ENCODE data around the gene LY86. TPM values are rescaled to one million over a fixed set of nuclear protein-coding genes. Genes with fewer than 3 reads are reported as not detected.

The LY86 gene
- total RNA-seq, 2 donors from 2014 or later: 1.9 to 2.4 TPM

DNA sequence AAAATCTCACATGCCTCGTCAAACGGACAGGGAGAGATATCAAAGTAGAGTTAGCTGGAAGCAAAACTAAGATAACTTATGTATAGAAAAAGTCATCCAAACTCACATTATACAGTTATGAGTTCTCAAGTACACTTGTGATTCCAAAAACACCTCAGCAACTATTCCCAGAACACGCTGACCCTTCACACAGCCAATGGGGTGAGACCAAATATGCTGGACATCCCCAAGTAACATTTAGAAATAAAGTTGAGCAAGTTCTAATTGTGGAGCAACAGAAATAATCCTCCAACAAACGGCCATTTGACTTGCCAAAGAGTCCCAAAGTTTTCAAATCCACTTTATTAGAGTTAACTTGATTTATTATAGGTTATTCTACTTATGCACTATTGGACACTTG lies 52.4 kb downstream of the LY86 start:
- intact Hi-C loops (cut with DNase I): no loop called here
- ATAC-seq: peak in 1 of 2 donors; percentile 79
- no peak for DNase-seq

DNA sequence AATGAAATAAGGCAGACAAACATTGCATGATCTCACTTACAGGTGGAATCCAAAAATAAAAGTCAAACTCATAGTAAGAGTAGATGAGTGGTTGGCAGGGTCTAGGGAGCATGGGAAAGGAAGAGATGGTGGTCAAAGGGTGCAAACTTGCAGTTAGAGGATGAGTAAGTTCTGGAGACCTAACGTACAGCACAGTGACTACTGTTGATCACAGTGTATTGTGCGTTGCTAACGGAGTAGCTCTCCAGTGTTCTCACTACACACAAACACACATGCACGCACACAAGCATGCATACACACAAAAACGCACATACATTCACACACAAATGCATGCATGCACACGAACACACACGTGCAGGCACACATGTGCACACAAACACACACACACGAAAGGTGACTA lies 54.9 kb downstream of the LY86 start:
- no peak for DNase-seq
- intact Hi-C loops (cut with DNase I): no loop called here

DNA sequence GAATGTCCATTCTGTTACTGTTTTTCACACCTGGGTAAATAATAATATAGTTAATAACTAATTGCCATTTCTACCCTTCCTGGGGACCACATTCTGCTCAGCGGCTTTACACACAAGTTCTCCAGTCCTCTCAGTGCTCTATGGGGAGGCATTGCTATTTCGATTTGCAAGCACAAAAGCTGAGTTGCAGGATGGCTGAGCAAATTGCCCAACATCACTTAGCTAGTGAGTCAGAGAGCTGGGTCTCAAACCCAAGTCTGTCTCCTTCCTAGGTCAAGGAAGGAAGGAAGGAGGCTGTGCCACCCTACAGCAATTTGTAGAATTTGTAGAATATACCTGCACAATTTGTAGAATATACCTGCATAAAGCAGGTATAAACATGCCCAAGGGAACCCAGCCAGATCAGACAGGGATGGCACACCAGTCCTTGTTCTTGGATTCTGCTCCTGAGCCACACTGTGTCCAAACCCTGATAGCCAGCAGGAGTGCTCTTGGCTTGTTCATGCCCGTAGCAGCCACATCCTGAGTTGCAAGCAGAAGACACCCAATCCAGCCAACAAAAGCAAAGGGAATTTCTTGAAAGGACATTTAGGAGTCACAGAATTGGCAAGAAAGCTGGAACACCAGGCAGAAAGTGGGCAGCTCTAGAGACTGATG lies 56.9 kb downstream of the LY86 start:
- no peak for DNase-seq
- ATAC-seq: no peak
- intact Hi-C loops (cut with DNase I): no loop called here

More for the DNA sequence above, 54.9 kb downstream of the LY86 start:
- ATAC-seq: no peak

DNA sequence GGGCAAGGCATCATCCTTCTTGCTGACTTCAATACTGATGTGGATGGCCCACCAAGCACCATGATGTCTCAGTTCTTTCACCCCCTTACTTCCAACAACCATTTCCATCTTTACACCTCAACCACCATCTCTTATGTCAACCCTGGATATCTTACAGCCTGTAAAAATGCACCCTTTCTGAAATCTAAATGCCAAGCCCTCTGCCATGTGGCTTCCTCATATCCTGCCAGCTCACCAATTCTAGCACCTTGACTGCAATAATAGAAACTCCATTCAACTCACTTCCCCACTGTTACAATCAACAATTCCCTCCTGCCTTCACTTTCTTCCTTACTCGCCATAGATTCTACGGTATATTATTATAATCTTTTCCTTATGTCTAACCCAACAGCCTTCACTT lies 57.9 kb downstream of the LY86 start:
- intact Hi-C loops (cut with DNase I): no loop called here
- no peak for DNase-seq
- ATAC-seq: no peak

DNA sequence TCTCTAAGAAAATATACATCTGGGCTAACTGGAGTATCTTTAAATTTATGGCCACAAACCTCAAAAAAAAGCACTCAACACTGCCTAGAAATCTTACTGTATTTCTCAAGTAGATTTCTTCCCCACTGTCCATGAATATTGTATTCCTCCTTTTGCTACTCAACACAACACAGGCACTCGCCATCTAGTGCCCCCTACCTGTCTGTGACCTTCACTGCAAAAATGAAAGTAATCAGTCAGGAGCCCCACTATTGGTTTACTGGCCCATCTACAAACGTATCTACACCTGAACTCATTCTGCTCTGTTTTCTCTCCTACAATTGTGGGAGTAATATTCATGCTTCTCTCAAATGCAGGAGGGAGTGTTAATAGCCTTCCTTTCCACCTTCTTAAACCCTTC lies 58.3 kb downstream of the LY86 start:
- ATAC-seq (no peak), DNase-seq (no peak)
- intact Hi-C loops (cut with DNase I): no loop called here

DNA sequence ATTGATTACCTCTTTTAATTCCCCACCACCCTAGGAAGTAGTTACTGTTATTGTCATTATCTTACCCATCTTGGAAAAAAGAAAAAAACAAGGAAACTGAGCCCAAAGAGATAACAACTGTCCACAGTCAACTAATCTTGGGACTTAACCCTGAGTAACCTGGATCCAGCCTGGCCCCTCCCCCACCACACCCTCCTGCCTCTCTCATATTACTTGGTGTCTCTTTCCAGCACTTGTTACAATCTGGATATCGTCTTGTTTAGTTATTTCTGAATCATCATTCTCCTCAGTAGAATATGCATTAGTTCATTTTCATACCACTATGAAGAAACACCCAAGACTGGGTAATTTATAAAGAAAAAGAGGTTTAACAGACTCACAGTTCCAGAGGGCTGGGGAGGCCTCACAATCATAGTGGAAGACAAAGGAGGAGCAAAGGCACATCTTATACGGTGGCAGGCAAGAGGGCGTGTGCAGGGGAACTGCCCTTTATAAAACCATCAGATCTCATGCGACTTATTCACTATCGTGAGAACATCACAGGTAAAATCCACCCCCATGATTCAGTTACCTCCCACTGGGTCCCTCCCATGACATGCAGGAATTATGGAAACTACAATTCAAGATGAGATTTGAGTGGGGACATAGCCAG lies 60.3 kb downstream of the LY86 start:
- ATAC-seq (no peak), DNase-seq (no peak)
- intact Hi-C loops (cut with DNase I): no loop called here

DNA sequence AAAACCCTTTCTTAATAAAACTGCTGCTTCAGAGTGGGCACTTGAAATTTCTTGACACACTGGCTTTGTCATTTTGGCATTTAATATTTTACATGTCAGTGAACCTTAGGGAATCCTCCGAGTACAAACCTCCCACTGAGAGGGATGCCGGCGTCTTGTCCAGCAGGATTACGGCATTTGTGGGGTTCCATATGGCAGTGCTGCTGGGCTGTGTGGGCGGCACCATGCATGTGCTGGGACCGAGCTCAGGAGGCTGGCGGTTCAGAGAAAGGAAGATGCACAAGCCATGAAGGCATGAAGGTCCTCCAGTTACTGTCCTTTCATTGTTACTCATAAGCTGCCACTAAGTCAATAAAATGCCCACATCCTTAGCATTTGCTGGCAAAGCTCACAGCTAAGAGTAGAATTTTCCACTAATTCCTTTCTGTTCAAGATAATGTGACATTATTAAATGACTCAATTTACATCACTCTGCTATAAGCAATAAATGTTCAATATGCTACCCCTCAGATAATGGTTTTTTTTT lies 61.4 kb downstream of the LY86 start:
- no peak for DNase-seq
- intact Hi-C loops (cut with DNase I): loop anchor here in 1 of 2 donors (5.0 to 10.0 kb wide), 2 partner anchors 58 to 85 kb away; no protein-coding TSS in a partner anchor
- ATAC-seq: no peak

DNA sequence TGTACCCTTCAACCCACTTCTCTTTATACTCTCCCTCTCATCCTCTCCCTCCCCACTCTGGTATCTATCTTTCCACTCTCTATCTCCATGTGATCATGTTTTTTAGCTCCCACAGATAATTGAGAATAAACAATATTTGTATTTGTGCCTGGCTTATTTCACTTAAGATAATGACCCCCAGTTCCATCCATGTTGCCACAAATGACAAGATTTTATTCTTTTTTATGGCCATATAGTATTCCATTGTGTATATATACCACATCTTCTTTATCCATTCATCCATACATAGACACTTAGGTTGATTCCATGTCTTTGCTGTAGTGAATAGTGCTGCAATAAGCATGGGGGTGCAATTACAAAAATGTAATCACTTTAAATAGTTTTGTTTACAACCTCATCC lies 62.3 kb downstream of the LY86 start:
- DNase-seq (no peak), ATAC-seq (no peak)
- intact Hi-C loops (cut with DNase I): loop anchor here in 1 of 2 donors (5.0 to 10.0 kb wide), 2 partner anchors 59 to 86 kb away; no protein-coding TSS in a partner anchor

DNA sequence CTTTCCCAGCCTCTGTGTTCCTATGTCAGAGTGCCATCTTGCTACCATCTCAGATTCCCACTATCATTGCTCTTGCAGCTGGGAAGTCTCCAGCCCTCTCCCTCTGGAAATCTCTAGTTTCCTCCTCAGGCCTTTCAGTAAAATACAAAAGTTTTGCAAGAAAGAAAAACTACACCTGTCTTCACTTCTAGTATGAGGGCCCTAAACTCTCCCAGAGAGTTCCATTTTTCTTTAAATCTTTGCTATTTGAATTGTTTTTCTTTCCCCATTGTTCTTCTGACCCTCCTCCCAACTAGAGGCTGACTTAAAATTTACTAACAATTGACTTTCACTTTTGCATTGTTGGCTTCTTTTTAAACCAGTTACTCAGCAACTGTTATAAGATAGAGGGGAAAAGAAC lies 62.8 kb downstream of the LY86 start:
- intact Hi-C loops (cut with DNase I): loop anchor here in 1 of 2 donors (5.0 to 10.0 kb wide), 2 partner anchors 59 to 87 kb away; no protein-coding TSS in a partner anchor
- ATAC-seq (no peak), DNase-seq (no peak)

DNA sequence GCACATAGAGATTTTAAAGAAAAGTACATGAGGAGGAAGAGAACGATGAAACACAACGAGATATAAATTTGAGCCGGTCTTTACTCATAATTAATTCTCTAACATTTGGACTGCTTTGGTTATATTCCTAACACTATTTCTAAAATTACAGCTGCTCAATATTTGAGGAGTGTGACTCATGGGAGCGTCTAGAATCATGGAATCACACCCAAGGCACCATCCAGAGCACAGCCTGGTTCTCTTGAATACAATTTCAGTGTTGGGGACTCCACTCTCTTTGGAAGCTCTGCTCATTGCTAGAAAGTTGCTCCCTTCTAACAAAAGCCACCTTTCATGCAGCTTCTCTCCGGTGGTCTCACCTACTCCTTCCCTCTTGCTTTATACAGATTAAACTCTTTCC lies 64.4 kb downstream of the LY86 start:
- no peak for ATAC-seq
- intact Hi-C loops (cut with DNase I): loop anchor here in 1 of 2 donors (5.0 to 10.0 kb wide), 2 partner anchors 61 to 88 kb away; no protein-coding TSS in a partner anchor
- DNase-seq: no peak

DNA sequence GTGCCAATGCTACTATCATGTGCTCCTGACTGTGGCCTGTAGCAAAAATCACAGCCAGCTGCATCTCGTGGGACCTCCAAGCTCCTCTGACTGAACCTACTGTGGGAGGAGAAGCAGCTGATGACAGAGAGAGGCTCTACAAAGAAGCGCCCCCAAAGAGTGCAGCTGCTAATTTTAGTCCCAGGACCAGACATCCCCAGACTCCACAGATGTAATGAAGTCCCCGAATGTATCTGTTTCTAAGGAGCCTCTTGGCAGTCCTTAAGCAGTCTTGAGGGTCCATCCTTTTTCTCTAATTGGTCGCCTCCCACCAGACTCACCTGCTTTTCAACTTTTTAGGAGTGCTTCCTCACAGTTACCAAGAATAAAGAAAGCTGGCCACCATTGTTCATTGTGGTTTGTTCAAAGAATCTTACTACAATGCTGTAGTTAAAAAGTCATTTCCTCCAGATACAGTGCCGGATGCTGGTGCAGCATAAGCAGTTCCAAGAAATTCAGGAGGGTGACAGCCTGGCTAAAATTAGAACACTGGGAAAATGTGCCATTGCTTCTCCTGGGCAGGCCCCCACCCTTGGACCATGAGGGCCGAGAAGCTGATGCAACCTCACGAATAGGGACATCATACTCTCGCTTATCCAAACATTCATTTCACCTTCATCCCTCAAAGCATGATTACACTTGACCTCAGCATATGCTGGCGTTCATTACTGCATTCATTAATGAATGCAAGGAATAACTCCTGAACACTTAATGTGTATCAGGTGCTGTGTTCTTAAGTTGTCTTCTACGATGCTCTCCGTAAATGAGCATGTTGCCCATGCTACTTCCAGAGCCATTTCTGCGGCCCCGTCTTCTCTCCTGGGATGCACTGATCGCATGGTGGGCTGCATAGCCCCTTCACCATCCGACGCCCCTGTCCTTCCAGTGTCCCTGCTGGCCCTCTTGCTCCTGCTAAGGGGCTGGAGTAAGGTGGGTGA lies 66.4 kb downstream of the LY86 start:
- ATAC-seq: peak; percentile 83 to 88
- DNase-seq: peak; percentile 58
- intact Hi-C loops (cut with DNase I): loop anchor here in 1 of 2 donors (5.0 to 10.0 kb wide), 2 partner anchors 63 to 90 kb away; no protein-coding TSS in a partner anchor

DNA sequence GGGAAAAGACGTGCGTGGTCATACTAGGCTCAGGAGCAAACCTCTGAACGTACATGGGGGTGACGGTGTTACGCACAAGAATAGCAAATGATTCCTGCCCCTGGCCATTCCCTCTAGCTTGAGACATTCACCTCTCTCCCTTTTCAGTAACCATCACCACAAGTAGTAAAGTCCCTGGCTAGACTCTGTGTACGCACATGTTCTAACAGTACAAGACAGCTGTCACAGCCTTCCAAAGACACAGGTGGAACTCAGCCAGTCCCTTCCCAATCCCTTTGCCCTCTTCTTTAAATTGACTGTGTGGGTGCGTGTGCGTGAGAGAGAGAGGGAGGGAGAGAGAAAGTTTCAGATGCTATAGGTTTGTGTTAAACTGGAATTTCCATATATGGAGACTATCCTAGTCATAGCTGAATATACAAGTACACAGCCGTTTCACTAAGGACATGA lies 67.3 kb downstream of the LY86 start:
- intact Hi-C loops (cut with DNase I): loop anchor here in 1 of 2 donors (10.0 kb wide), 1 partner anchor 91 kb away; no protein-coding TSS in a partner anchor
- ATAC-seq (no peak), DNase-seq (no peak)

DNA sequence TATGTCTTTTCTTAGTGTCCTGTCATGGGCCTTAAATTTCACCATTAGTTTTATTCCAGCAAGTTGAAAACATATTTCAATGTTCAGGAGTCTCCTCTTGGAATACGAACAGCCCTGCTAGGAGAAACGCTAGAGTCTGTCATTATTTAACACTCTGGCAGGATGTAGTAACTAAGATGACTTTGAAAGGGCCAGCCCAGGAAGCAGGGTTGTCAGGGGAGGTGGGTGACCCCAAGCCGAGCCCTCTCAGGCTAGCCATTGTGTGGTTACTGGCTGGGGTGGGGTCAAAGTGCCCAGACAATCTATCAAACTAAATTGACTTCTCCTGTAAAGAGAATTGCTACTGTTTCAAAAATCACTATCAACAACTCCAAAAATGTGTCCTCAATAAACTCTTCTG lies 67.8 kb downstream of the LY86 start:
- ATAC-seq (no peak), DNase-seq (no peak)
- intact Hi-C loops (cut with DNase I): loop anchor here in 1 of 2 donors (10.0 kb wide), 1 partner anchor 91 kb away; no protein-coding TSS in a partner anchor

DNA sequence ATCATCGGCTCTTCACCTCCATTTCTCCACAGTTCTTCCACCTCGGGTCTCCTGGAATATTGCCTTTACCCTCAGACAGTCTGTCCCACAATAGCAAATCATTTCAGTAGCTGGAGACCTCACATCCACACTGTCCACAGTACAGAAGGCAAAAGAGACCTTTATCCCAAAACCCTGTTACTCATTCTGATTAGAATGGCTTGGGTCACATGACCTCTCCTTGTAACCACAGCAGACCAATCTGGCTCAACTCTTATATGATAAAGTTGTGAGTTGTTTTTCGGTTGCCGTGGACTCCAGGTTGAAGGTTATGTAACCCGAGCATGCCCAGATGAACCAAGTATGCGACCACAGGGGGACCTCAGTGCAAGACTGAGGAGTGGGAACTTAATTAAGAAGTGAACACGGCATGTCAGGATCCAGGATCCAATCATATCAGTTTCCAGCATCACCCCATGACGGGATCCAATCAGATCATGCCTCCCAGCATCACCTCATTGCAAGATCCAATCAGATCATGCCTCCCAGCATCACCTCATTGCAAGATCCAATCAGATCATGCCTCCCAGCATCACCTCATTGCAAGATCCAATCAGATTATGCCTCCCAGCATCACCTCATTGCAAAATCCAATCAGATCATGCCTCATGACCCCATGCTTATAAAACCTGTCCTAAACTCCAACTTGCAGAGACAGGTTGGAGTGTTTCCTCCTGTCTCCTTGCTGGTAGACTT lies 68.7 kb downstream of the LY86 start:
- no peak for ATAC-seq
- intact Hi-C loops (cut with DNase I): loop anchor here in 1 of 2 donors (10.0 kb wide), 1 partner anchor 92 kb away; no protein-coding TSS in a partner anchor
- DNase-seq: no peak

DNA sequence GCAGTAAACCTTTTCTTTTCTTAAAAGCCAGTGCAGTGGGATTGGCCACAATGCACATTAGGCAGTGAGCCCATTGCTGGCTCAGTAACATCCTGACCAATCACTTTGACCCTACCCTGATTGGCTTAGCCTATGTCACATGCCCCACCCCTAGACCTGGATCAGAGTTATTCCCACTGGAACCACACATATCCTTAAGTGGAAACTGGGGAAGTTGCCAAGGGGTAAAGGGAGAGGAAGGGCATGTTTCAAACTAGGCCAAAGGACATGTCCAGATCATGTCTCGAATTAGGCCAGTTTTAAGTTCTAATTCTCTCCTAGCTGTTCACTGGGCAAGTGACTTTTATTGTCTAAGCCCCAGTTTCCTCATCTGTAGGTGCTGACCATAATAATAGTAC lies 69.3 kb downstream of the LY86 start:
- DNase-seq (no peak), ATAC-seq (no peak)
- intact Hi-C loops (cut with DNase I): loop anchor here in 1 of 2 donors (10.0 kb wide), 1 partner anchor 93 kb away; no protein-coding TSS in a partner anchor

DNA sequence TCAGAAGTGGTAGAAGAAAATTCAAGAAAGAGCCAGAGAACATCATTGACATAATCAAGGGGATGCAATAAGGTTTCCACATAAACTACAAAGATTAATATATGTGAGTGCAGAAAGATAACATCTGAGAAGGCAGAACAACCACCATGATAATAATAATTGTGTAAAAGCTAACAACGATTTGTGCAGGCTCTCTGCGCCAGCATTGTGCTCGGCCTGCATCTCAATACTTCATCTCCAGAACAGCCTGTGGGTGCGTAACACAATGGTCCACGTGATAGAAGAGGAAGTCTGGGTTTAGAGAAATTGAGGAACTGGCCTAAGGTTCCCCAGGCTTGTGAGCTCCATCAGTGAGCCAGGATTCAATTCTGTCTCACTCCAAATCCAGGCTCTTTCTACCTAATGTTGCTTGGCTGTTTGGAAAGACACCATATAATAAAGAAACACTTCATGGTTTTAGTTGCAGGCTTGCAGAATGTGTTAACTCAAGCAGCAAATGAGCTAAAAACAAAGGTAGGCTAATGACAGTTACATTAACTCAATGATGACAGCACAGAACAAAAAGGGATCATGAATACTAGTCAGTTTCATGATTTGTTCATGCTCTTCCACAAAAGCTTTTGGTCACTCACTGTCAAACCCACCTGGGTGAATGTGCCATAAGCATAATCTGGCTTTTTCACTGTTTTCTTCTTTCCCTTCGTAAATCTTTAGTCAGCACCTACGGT lies 71.2 kb downstream of the LY86 start:
- DNase-seq (no peak), ATAC-seq (peak; percentile 34 to 47)
- intact Hi-C loops (cut with DNase I): loop anchor here in 1 of 2 donors (10.0 kb wide), 1 partner anchor 95 kb away; no protein-coding TSS in a partner anchor

DNA sequence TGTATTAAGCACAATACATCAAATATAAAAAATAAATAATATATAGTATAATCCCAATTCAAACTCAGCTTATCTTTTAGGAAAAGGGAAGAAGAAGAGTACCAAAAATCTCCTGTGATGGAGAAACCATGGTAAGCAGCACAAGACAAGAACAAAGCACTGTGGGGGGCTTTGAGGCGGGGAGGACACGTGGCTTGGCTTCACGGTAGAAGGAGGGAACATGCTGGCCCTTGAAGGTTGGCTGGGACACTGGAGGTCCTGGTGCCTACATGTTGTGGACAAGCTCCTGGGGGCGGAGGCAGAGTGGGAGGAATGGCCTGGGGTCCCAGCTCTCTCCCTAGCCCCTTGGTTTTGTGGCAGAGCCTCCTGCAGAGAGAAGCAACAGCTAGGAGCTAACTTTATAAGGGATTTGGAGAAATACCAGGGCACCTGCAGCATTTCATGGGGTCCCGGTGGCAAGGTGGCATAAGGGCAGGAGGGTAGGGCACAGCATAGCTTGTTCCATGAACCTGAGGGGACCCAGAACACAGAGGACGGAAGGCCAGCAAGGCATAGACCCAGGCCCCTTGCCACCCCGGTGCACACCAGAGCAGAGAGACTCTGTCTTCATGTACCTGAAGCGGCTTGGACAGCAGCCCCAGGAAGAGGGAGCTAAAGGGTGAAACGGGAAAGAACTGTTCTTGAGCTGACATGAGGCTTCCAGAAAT lies 72.0 kb downstream of the LY86 start:
- DNase-seq: no peak
- no peak for ATAC-seq
- intact Hi-C loops (cut with DNase I): no loop called here
